ENCODE data around the gene ITGB3.
A peak's percentile ranks its signal among the peaks of the same experiment; 100 is the strongest.
"Not testable (repeated sequence)": the region's sequence is repeated elsewhere in the genome, so short reads cannot be mapped to it uniquely, and the experiment has no call there.

ITGB3 gene

DNA sequence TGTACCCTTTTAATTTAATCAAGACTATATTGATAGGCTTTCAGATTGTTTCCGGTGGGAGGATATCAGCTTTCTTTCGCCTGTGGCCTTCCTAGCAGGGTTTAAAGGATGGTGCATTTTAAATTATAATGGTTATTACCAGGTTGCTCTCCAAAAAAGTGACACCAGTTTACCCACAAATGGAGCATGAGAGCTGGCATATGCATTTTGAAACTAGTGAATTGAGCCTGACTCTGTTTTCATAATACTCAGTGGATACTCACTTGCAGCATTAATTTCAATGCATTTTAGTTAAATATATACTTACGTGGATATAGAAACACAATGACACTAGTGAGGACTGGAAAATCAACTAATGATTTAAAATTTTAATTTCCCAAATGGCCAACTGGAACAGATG lies 38.7 kb upstream of the ITGB3 start:
- Histone ChIP-seq H4K20me1 (ENCODE audit: insufficient read depth, low read length) (no peaks in the 10 kb centered on the region), H3K4me2 (ENCODE audit: low read length) (no peak overlapping the region), H3K4me1 (ENCODE audit: low read length) (peaks cover 14% of the 10 kb centered on the region), H3K36me3 (replicated peaks; ENCODE audit: low read depth, low read length) (no peaks in the 10 kb centered on the region), H3K79me2 (ENCODE audit: low read length) (no peaks in the 10 kb centered on the region), H3K27me3 (ENCODE audit: low read depth, low read length) (peaks cover 6% of the 10 kb centered on the region; the same call in 1 of the 2 replicates), H3K9ac (ENCODE audit: low read length) (no peak overlapping the region), H3K4me3 (ENCODE audit: low read length) (no peak overlapping the region), H3K27ac (ENCODE audit: low read length) (no peak overlapping the region), H2AFZ (ENCODE audit: low read depth, low read length) (no peak overlapping the region), H3K9me3 (ENCODE audit: insufficient read depth, low read length) (no peaks in the 10 kb centered on the region)
- TF ChIP-seq, protein P1, sequence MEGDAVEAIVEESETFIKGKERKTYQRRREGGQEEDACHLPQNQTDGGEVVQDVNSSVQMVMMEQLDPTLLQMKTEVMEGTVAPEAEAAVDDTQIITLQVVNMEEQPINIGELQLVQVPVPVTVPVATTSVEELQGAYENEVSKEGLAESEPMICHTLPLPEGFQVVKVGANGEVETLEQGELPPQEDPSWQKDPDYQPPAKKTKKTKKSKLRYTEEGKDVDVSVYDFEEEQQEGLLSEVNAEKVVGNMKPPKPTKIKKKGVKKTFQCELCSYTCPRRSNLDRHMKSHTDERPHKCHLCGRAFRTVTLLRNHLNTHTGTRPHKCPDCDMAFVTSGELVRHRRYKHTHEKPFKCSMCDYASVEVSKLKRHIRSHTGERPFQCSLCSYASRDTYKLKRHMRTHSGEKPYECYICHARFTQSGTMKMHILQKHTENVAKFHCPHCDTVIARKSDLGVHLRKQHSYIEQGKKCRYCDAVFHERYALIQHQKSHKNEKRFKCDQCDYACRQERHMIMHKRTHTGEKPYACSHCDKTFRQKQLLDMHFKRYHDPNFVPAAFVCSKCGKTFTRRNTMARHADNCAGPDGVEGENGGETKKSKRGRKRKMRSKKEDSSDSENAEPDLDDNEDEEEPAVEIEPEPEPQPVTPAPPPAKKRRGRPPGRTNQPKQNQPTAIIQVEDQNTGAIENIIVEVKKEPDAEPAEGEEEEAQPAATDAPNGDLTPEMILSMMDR (IDR thresholded peaks at IDR 0.05; ENCODE audit: low read depth, low read length) = no peak
- TF ChIP-seq EZH2phosphoT487 (IDR thresholded peaks at IDR 0.05; ENCODE audit: low read depth) = no peak

DNA sequence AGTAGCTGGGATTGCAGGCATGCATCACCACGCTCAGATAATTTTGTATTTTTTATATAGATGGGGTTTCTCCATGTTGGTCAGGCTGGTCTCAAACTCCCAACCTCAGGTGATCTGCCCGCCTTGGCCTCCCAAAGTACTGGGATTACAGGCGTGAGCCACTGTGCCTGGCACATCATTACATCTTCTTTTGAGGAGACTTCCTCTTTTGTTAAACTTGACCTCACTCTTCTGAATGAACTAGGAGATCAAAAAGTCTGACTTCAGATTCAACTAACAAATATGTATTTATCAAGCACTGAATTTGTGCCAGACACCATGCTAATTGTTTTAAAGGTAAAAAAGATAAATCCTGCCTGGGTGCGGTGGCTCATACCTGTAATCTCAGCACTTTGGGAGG lies 36.8 kb upstream of the ITGB3 start:
- not testable (repeated sequence) for H3K79me2 ChIP-seq (ENCODE audit: low read length); H3K4me2 ChIP-seq (ENCODE audit: low read length)
- peaks cover 14% of the 10 kb centered on the region for H3K4me1 ChIP-seq (ENCODE audit: low read length)

DNA sequence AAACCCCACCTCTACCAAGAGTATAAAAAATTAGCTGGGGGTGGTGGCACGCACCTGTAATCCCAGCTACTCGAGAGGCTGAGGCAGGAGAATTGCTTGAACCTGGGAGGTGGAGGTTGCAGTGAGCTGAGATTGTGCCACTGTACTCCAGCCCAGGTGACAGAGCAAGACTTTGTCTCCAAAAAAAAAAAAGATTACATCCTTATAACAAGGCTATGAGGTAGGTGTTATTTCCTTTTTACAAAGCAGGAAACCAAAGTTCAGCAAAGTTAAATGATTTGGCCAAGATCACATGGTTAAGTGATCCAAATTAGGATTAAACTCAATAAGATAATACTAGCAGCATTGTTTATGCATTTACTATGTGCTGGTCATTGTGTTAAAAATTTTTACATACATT lies 36.3 kb upstream of the ITGB3 start:
- not testable (repeated sequence) for H3K9ac ChIP-seq (ENCODE audit: low read length); H3K27me3 ChIP-seq (ENCODE audit: low read depth, low read length); H4K20me1 ChIP-seq (ENCODE audit: insufficient read depth, low read length); H3K27ac ChIP-seq (ENCODE audit: low read length); H3K36me3 ChIP-seq (replicated peaks; ENCODE audit: low read depth, low read length); H3K9me3 ChIP-seq (ENCODE audit: insufficient read depth, low read length); H3K79me2 ChIP-seq (ENCODE audit: low read length); H3K4me3 ChIP-seq (ENCODE audit: low read length); H3K4me2 ChIP-seq (ENCODE audit: low read length); H2AFZ ChIP-seq (ENCODE audit: low read depth, low read length)
- H3K4me1 ChIP-seq (ENCODE audit: low read length) = peaks cover 13% of the 10 kb centered on the region

More for the DNA sequence above, 36.8 kb upstream of the ITGB3 start:
- not testable (repeated sequence) for H3K9ac ChIP-seq (ENCODE audit: low read length); H3K9me3 ChIP-seq (ENCODE audit: insufficient read depth, low read length); H2AFZ ChIP-seq (ENCODE audit: low read depth, low read length); H3K36me3 ChIP-seq (replicated peaks; ENCODE audit: low read depth, low read length); H3K4me3 ChIP-seq (ENCODE audit: low read length); H3K27ac ChIP-seq (ENCODE audit: low read length); H4K20me1 ChIP-seq (ENCODE audit: insufficient read depth, low read length); H3K27me3 ChIP-seq (ENCODE audit: low read depth, low read length)

DNA sequence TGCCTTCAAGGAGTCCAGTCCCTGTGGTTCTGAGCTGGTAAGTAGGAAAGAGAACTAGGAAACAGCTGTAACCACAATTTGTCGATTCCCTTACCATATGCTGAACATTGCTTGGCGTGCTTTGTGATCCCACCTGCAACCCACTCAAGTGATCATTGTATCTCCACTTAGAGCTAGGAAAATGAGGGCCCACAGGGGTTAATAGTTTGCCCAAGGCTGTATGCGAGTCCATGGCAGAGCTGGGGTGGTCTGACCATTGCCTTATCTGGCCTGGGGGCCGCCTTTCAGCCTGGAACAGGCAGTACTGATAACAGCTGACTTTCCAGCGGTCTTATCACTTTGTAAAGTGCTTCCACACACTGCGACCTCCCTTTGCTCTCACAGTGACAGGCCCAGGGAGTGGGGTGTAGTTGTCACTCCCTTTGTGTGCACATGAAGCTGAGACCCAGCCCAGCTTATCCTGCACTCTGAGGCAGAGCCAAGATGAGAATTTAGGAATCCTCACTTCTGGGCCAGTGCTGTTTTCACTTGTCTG lies 34.7 kb upstream of the ITGB3 start:
- Histone ChIP-seq H3K9me3 (ENCODE audit: insufficient read depth, low read length) (no peaks in the 10 kb centered on the region), H3K4me1 (ENCODE audit: low read length) (peaks cover 8% of the 10 kb centered on the region), H3K9ac (ENCODE audit: low read length) (no peak overlapping the region), H3K36me3 (replicated peaks; ENCODE audit: low read depth, low read length) (no peaks in the 10 kb centered on the region), H4K20me1 (ENCODE audit: insufficient read depth, low read length) (no peaks in the 10 kb centered on the region), H3K27me3 (ENCODE audit: low read depth, low read length) (0 out of 2 replicates have a peak, but pooled peaks cover 2% of the 10 kb centered on the region), H3K79me2 (ENCODE audit: low read length) (no peaks in the 10 kb centered on the region), H3K27ac (ENCODE audit: low read length) (no peak overlapping the region), H2AFZ (ENCODE audit: low read depth, low read length) (no peak overlapping the region), H3K4me3 (ENCODE audit: low read length) (no peak overlapping the region), H3K4me2 (ENCODE audit: low read length) (peak overlapping the region; percentile 32; the same call in 1 of the 2 replicates)
- TF ChIP-seq EZH2phosphoT487 (IDR thresholded peaks at IDR 0.05; ENCODE audit: low read depth) = no peak
- TF ChIP-seq, protein P1 (IDR thresholded peaks at IDR 0.05; ENCODE audit: low read depth, low read length) = no peak

DNA sequence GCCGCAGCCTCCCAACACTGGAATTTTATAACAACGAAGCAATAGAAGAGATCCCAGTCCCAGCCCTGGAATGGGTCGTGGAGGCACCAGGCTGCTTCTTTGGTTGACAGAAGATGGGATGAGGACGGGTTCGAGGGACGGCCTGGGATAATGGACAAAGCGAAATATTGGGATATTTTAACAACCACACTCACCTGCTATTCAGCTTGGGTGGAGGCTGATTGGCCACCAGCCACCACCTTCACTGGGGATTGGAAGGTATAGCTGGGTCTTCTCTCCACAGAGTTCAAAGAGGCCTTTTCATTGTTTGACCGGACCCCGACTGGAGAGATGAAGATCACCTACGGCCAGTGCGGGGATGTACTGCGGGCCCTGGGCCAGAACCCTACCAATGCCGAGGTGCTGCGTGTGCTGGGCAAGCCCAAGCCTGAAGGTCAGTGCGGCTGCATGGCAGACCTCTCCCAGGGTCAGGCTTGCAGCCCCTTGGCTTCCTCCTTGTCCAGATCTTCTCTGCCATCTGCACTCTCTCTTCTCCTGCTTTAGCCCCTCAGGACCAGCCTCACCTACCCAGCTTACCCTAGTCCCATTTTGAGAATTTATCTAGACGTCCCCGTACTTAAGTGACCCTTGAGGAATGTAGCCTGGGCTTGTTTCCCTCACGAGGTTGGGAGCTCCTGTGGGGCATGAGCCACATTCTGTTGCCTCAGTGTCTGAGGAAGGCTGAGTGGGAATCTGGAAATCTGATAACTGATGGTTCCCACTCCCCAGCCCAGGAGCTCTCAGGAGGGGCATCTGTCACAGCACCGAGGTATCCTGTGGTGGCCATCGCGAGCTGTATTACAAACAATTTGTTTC lies 33.8 kb upstream of the ITGB3 start:
- no peaks in the 10 kb centered on the region for H3K36me3 ChIP-seq (replicated peaks; ENCODE audit: low read depth, low read length)
- TF ChIP-seq EZH2phosphoT487 (IDR thresholded peaks at IDR 0.05; ENCODE audit: low read depth) = no peak
- TF ChIP-seq, protein P1 (IDR thresholded peaks at IDR 0.05; ENCODE audit: low read depth, low read length) = no peak
- H3K27ac ChIP-seq (ENCODE audit: low read length) = no peak overlapping the region
- H3K9me3 ChIP-seq (ENCODE audit: insufficient read depth, low read length) = no peaks in the 10 kb centered on the region
- 0 out of 2 replicates have a peak, but pooled peaks cover 2% of the 10 kb centered on the region for H3K27me3 ChIP-seq (ENCODE audit: low read depth, low read length)
- peaks cover 8% of the 10 kb centered on the region for H3K4me1 ChIP-seq (ENCODE audit: low read length)
- H3K9ac ChIP-seq (ENCODE audit: low read length) = no peak overlapping the region
- H3K4me2 ChIP-seq (ENCODE audit: low read length) = no peak overlapping the region
- no peaks in the 10 kb centered on the region for H4K20me1 ChIP-seq (ENCODE audit: insufficient read depth, low read length)
- no peak overlapping the region for H2AFZ ChIP-seq (ENCODE audit: low read depth, low read length)
- H3K79me2 ChIP-seq (ENCODE audit: low read length) = no peaks in the 10 kb centered on the region
- no peak overlapping the region for H3K4me3 ChIP-seq (ENCODE audit: low read length)
